Right cardiac atrium (tissue), 5 donors: ENCODE results near the gene PRDM12. TPM values are rescaled to one million over a fixed set of nuclear protein-coding genes. Genes with fewer than 3 reads are reported as not detected.

ENCODE experiments used
- ATAC-seq, 2 donors: fragments of 200-7000 bp; cut with Tn5 transposase; one replicate each; pipeline versions ENCODE4 v1.8.0 to v1.9.1; 2020; ENCODE audit warnings: moderate library complexity in 2 of 2, mild to moderate bottlenecking in 1 of 2
- DNase-seq, 3 donors: peaks; one replicate each; pipeline ENCODE4 v3.0.0-alpha.2; 2020
- H3K27ac ChIP-seq: one replicate; pipeline ENCODE4 v1.5.1; 2013; ENCODE audit warnings: mild to moderate bottlenecking, low read length, control low read depth, moderate library complexity
- H3K27me3 ChIP-seq: one replicate; pipeline ENCODE4 v1.6.1; 2013; ENCODE audit not compliant: control insufficient read depth, insufficient read depth
- H3K4me1 ChIP-seq: one replicate; pipeline ENCODE4 v1.6.1; 2013; ENCODE audit warnings: low read length; ENCODE audit not compliant: control insufficient read depth, insufficient read depth
- H3K4me3 ChIP-seq: one replicate; pipeline ENCODE4 v1.5.1; 2013; ENCODE audit warnings: low read length, control low read depth
- H3K9me3 ChIP-seq: one replicate; pipeline ENCODE4 v1.6.1; 2013; ENCODE audit warnings: low read length; ENCODE audit not compliant: control insufficient read depth
- WGBS: extraction: QIAGEN DNeasy Blood & Tissue Kit; methylation state at CpG from one replicate; pipeline ENCODE4 v1.1.7; 2013; 5-methylcytosine and 5-hydroxymethylcytosine counted together
- intact Hi-C, 4 donors: fragments of 100-400 bp; cut with DNase I; formaldehyde crosslinking; loops; one replicate each; pipeline versions ENCODE4 v1.11.0 to v1.14.0; 2022 to 2023
- polyA plus RNA-seq: library from polyadenylated mRNA; stranded (reverse); fragments of 200-250 nt; gene quantifications from one replicate; pipeline ENCODE4 v1.2.3, GENCODE V29; 2013
- total RNA-seq, 4 donors: library from RNA; stranded (reverse); fragmentation: NEBNext Ultra II Directional; extraction: Animal tissue kit (Norgen Biotek cat#: 25700); gene quantifications; one replicate each; pipeline ENCODE4 v1.2.1, GENCODE V29; 2021
- donor health status: healthy with polysubstance abuse.
- donor health status: DM: no; HTN: yes; CAD: no.
- donor health status: DM: no; HTN: no; CAD: no.
- donor health status: DM: no; HTN: yes; CAD: no; lungs with severe emphysema.
- donor health status: DM: yes; HTN: yes; CAD: no.

PRDM12 gene
- total and polyA plus RNA-seq, 5 donors: 0.02 TPM; not detected in 4

GRCh38 chr9:130630506-130631330 lies 33.7 kb upstream of the PRDM12 start:
- H3K9me3 ChIP-seq: no peaks in the 10 kb centered on the region
- intact Hi-C loops: loop anchor here in 1 of 4 donors (5.0 kb wide), 1 partner anchor 52 kb away; no protein-coding TSS in a partner anchor
- no peak overlapping the region for H3K4me3 ChIP-seq
- peak; percentile 45 to 86 (median 83) for DNase-seq
- no peaks in the 10 kb centered on the region for H3K4me1 ChIP-seq
- no peaks in the 10 kb centered on the region for H3K27me3 ChIP-seq
- ATAC-seq: peak; percentile 62 to 75
- peak overlapping the region; percentile 18 for H3K27ac ChIP-seq
- WGBS: 79% methylated on average over 27 of the region's 27 CpGs

GRCh38 chr9:130631331-130632080 lies 32.9 kb upstream of the PRDM12 start:
- H3K4me3 ChIP-seq: no peak overlapping the region
- ATAC-seq (no peak), DNase-seq (no peak)
- H3K27me3 ChIP-seq: no peaks in the 10 kb centered on the region
- WGBS: 87% methylated on average over 22 of the region's 22 CpGs
- H3K9me3 ChIP-seq: no peaks in the 10 kb centered on the region
- H3K4me1 ChIP-seq: no peaks in the 10 kb centered on the region
- intact Hi-C loops: loop anchor here in 1 of 4 donors (5.0 kb wide), 1 partner anchor 51 kb away; no protein-coding TSS in a partner anchor
- no peak overlapping the region for H3K27ac ChIP-seq

GRCh38 chr9:130632081-130632710 lies 32.2 kb upstream of the PRDM12 start:
- WGBS: 85% methylated on average over 13 of the region's 13 CpGs

GRCh38 chr9:130632841-130633240 lies 31.6 kb upstream of the PRDM12 start:
- DNase-seq: no peak
- H3K4me1 ChIP-seq: no peaks in the 10 kb centered on the region
- no peak for ATAC-seq
- H3K27me3 ChIP-seq: no peaks in the 10 kb centered on the region
- H3K9me3 ChIP-seq: no peaks in the 10 kb centered on the region
- intact Hi-C loops: loop anchor here in 1 of 4 donors (5.0 kb wide), 1 partner anchor 49 kb away; no protein-coding TSS in a partner anchor
- WGBS: 94% methylated on average over 7 of the region's 7 CpGs
- H3K27ac ChIP-seq: no peak overlapping the region
- H3K4me3 ChIP-seq: no peak overlapping the region

More at GRCh38 chr9:130632081-130632710, 32.2 kb upstream of the PRDM12 start:
- no peaks in the 10 kb centered on the region for H3K4me1 ChIP-seq
- no peaks in the 10 kb centered on the region for H3K9me3 ChIP-seq
- intact Hi-C loops: loop anchor here in 1 of 4 donors (5.0 kb wide), 1 partner anchor 50 kb away; no protein-coding TSS in a partner anchor
- no peak overlapping the region for H3K27ac ChIP-seq
- H3K4me3 ChIP-seq: no peak overlapping the region
- no peaks in the 10 kb centered on the region for H3K27me3 ChIP-seq
- ATAC-seq (no peak), DNase-seq (no peak)

DNA sequence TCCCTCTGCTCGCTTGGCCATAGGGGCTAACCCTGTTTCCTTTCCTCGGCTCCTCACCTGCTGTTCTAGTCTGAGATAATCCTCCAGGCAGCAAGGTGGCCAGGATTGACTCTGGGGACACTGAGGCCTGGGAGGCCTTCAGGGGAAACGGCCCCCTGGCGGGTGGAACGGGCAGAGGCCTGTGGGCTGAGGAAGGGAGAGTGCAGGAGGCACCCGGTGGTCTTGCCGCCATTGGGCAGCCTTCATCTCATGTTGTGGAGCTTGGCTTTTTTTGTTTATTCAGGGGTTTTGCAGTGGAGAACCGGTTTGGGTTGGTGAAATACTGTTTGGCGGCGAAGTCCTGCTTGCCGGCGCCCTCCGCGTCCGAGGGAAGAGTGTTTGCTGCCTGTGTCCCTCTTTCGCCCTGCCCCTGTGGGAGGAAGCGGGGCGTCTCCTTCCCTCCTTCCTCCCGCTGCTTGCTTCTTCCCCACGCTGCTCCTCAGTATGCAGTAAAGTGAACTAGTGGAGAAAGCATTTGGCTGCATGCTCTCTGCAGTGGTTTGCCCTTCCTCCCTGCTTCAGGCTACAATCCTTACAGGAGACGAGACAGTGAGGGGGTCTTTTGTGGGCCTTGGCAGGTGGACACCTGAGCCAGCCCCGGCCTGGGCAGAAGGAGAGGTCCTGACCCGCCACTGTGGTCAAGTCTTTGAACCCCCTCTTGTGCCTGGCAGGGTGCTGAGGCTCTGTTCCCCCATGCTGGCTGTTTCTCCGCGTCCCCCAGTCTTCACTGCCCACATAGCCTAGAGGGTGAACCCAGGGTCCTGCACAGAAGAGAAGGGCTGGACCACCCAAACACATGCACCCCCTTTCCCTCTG lies 30.8 kb upstream of the PRDM12 start:
- H3K9me3 ChIP-seq: no peaks in the 10 kb centered on the region
- no peaks in the 10 kb centered on the region for H3K4me1 ChIP-seq
- no peak overlapping the region for H3K27ac ChIP-seq
- intact Hi-C loops: loop anchor here in 1 of 4 donors (5.0 kb wide), 1 partner anchor 49 kb away; no protein-coding TSS in a partner anchor
- 92% methylated on average over 25 of the region's 25 CpGs for WGBS
- no peak for ATAC-seq
- no peak for DNase-seq
- H3K4me3 ChIP-seq: no peak overlapping the region
- H3K27me3 ChIP-seq: no peaks in the 10 kb centered on the region

DNA sequence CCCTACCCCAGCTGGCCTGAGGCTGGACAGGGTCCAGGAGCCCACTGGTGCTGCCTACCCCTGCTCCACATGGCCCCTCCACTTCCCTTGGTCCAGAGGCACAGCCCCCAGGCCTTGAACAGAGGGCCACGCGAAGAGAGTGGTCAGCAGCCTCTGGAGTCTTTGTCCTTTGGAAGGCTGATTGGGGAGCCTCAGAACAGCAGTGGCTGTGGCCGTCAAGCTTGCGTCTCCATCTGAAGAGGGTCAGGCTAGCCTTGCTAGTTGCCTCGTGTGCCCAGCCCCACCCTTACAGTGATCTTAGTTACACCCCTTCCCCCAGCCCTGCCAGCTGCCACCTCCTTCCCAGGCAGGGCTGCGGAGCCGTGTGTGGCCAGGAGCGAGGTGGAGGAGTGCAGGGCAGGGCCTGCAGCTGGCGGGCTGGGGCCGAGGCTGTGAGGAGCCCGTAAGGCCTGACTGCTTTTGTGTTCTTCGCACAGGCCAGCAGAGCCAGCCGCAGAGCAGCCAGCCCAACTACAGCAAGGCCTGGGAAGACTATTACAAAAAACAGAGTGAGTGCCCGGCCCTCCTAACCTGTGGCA lies 30.1 kb upstream of the PRDM12 start:
- WGBS: 94% methylated on average over 14 of the region's 14 CpGs
- Histone ChIP-seq H3K9me3 (no peaks in the 10 kb centered on the region), H3K27ac (no peak overlapping the region), H3K4me3 (no peak overlapping the region), H3K4me1 (no peaks in the 10 kb centered on the region), H3K27me3 (no peaks in the 10 kb centered on the region)
- no peak for ATAC-seq
- intact Hi-C loops: loop anchor here in 1 of 4 donors (5.0 kb wide), 1 partner anchor 48 kb away; no protein-coding TSS in a partner anchor
- DNase-seq: no peak

GRCh38 chr9:130634801-130635200 lies 29.6 kb upstream of the PRDM12 start:
- intact Hi-C loops: loop anchor here in 1 of 4 donors (5.0 kb wide), 1 partner anchor 48 kb away; no protein-coding TSS in a partner anchor
- Histone ChIP-seq H3K27ac (no peak overlapping the region), H3K9me3 (no peaks in the 10 kb centered on the region), H3K4me1 (no peaks in the 10 kb centered on the region), H3K27me3 (no peaks in the 10 kb centered on the region), H3K4me3 (no peak overlapping the region)
- no peak for DNase-seq
- no peak for ATAC-seq
- 89% methylated on average over 8 of the region's 8 CpGs for WGBS

DNA sequence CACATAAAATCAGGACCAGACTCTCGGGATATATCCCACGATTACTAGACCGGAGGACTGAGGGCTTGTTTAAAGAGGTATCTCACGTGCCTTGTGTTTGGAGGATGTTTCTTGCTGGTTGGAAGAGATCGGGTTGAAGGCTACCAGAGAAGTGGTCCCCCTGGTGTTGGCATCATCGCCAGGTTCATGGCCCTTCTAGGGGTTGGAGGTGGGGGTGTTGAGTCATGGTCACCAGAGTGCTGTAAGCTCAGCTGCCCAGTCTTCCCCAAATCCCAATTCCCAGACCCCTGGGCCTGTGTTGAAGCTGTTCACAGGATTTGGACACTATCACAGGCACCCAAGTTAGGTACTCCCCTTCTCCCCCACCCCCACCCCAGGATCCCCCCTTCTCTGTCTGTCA lies 29.1 kb upstream of the PRDM12 start:
- H3K27me3 ChIP-seq: no peaks in the 10 kb centered on the region
- intact Hi-C loops: no loop called here
- no peak overlapping the region for H3K27ac ChIP-seq
- H3K9me3 ChIP-seq: no peaks in the 10 kb centered on the region
- ATAC-seq: no peak
- WGBS: 93% methylated on average over 6 of the region's 6 CpGs
- no peaks in the 10 kb centered on the region for H3K4me1 ChIP-seq
- no peak overlapping the region for H3K4me3 ChIP-seq
- DNase-seq: no peak

DNA sequence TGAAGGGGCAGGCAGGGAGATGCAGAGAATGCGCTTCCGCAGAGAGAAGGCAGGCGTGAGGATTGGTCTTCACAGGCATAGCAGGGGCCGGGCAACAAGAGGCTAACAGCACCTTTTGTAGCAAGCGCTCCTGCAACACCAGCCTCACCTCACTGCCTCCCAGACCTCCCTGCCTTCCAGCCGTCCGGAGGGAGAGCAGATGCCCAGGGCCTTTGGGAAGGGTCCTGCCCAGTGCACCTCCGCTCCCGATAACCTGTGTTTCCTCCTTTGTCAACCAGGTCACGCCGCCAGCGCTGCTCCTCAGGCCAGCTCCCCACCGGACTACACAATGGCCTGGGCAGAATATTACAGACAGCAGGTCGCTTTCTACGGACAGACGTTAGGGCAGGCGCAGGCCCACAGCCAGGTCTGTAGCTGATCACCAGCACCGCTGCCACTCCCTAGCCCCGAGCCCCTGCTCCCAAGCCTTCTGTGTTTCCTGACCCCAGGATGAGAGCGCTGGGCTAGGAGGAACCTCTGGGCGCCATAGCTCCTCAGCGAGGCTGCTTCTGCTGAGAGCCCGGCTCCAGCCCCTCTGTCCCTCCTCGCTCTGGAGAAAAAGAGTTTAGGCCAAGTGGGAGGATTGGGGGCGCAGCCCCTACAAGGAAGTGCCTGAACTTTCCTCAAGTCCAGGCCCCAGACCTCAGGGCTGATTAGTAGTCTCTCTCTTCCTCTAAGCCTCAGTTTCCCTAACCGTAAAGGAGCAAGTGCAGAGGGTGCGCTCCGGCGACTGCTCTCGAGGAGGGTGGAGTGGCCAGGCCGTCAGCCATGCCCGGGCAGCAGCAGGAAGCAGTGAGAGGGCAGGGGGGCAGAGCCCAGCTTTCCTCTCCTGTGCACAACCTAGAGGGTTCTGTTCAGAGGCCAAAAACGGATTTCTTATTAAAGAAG lies 28.4 kb upstream of the PRDM12 start:
- Histone ChIP-seq H3K27ac (no peak overlapping the region), H3K27me3 (no peaks in the 10 kb centered on the region), H3K4me1 (no peaks in the 10 kb centered on the region), H3K4me3 (no peak overlapping the region), H3K9me3 (no peaks in the 10 kb centered on the region)
- intact Hi-C loops: no loop called here
- ATAC-seq (no peak), DNase-seq (no peak)
- WGBS: 93% methylated on average over 33 of the region's 33 CpGs
